Nephron progenitor cell (in vitro differentiated cells): ENCODE data around the gene EBNA1BP2.

ENCODE experiments used
- DNase-seq: peaks from one replicate; pipeline ENCODE4 v3.0.0; 2021
- H3K27ac Mint-ChIP-seq: 2 replicates; pipeline ENCODE4 v1.8.0; 2021; ENCODE audit warnings: mild to moderate bottlenecking, moderate library complexity, mixed read lengths
- H3K27me3 Mint-ChIP-seq: 2 replicates; pipeline ENCODE4 v1.8.0; 2021; ENCODE audit warnings: mild to moderate bottlenecking, low read depth, mixed read lengths; ENCODE audit not compliant: poor library complexity
- H3K36me3 Mint-ChIP-seq: 2 replicates; pipeline ENCODE4 v1.8.0; 2021; ENCODE audit warnings: low read depth, mixed read lengths
- H3K4me1 Mint-ChIP-seq: 2 replicates; pipeline ENCODE4 v1.8.0; 2021; ENCODE audit warnings: mixed read lengths
- H3K4me3 Mint-ChIP-seq: 2 replicates; pipeline ENCODE4 v1.8.0; 2021; ENCODE audit warnings: mild to moderate bottlenecking, moderate library complexity, mixed read lengths
- H3K9me3 Mint-ChIP-seq: 2 replicates; pipeline ENCODE4 v1.8.0; 2021; ENCODE audit warnings: mild to moderate bottlenecking, moderate library complexity, mixed read lengths
- TF ChIP-seq, protein P1 (sequence below): fragments of 200-600 bp; sonication (generic); IDR thresholded peaks from 2 replicates; pipeline ENCODE4 v1.5.0; 2021; ENCODE audit warnings: antibody characterized with exemption

EBNA1BP2 gene

DNA sequence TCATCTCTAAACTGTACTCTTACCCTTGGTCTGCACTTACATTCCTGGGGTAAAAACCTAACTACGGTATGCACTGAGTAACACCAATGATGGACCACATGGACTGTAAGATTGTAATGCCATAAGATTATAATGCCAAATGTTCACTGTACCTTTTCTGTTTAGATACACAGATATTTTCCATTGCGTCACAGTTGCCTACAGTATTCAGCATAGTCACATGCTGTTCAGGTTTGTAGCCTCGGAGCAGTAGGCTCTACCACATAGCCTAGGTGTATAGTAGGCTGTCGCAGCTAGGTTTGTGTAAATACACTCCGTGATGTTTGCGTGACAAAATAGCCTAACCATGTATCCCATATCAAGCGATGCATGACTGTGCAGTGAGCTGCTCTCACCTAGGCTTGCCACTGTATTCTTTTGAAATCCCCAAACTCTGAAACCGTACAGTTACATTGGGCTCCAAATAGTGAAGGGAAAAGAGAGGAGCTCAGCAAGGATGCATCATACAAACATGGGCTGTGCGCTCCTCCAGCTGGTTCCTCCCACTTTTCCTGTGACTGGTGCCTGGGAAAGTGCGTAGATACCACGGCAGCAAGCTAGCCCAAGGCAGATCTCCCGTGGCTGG lies 35.3 kb upstream of the EBNA1BP2 start:
- Mint-ChIP-seq H3K9me3 (peaks cover 11% of the 10 kb centered on the region), H3K27me3 (peaks cover 7% of the 10 kb centered on the region), H3K4me3 (no peak overlapping the region), H3K36me3 (peaks cover 10% of the 10 kb centered on the region), H3K27ac (peak overlapping the region; percentile 21), H3K4me1 (peaks cover 9% of the 10 kb centered on the region)
- no peak for DNase-seq
- TF ChIP-seq, protein P1, sequence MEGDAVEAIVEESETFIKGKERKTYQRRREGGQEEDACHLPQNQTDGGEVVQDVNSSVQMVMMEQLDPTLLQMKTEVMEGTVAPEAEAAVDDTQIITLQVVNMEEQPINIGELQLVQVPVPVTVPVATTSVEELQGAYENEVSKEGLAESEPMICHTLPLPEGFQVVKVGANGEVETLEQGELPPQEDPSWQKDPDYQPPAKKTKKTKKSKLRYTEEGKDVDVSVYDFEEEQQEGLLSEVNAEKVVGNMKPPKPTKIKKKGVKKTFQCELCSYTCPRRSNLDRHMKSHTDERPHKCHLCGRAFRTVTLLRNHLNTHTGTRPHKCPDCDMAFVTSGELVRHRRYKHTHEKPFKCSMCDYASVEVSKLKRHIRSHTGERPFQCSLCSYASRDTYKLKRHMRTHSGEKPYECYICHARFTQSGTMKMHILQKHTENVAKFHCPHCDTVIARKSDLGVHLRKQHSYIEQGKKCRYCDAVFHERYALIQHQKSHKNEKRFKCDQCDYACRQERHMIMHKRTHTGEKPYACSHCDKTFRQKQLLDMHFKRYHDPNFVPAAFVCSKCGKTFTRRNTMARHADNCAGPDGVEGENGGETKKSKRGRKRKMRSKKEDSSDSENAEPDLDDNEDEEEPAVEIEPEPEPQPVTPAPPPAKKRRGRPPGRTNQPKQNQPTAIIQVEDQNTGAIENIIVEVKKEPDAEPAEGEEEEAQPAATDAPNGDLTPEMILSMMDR = no peak

DNA sequence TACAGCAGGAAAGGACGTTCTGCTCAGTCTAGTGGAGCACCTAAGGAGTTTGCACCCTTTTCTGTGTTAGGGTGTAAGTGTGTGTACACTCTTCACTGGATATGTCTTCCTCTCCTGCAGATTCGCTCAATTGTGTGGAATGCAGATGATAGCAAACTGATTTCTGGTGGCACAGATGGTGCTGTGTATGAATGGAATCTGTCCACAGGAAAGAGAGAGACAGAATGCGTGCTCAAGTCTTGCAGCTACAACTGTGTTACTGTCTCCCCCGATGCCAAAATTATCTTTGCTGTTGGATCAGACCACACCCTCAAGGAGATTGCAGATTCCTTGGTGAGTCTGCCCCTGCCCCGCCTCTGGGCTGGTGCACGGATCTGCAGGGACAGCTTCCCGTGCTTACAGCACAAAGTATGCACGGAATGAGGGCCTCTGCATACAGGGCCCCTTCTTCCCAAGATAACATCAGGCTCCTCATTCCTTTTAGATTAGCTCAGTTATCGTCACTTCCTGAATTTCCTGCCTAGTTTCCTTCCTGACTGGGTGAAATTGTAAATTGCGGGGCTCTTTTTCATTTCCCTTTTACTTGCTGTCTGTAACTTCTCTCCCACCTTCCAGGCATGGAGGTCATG lies 34.6 kb upstream of the EBNA1BP2 start:
- no peak for DNase-seq
- Mint-ChIP-seq H3K9me3 (peaks cover 11% of the 10 kb centered on the region), H3K4me3 (no peak overlapping the region), H3K36me3 (peaks cover 10% of the 10 kb centered on the region), H3K4me1 (peaks cover 9% of the 10 kb centered on the region), H3K27me3 (peaks cover 7% of the 10 kb centered on the region), H3K27ac (peak overlapping the region; percentile 21)
- TF ChIP-seq, protein P1 = no peak

DNA sequence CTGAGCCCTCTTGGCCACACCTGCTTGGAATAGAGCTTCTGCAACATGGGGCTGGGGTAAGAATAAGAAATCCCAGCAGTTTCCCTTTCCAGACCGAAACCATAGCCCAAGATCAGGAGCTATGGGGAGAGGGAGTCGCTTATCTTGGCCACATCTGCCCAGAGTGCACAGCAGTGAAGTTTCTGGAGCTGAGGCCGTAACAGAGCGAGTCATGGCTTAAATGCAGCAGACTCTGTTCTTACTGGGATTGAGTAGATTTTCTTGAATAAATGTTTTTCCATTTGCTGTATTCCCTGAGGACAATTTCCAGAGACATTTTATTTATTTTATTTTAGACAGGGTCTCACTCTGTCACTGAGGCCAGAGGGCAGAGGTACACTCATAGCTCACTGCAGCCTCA lies 33.6 kb upstream of the EBNA1BP2 start:
- TF ChIP-seq, protein P1 = no peak
- Mint-ChIP-seq H3K4me1 (peaks cover 9% of the 10 kb centered on the region), H3K27me3 (peaks cover 7% of the 10 kb centered on the region), H3K27ac (no peak overlapping the region), H3K9me3 (peaks cover 11% of the 10 kb centered on the region), H3K36me3 (peaks cover 10% of the 10 kb centered on the region), H3K4me3 (no peak overlapping the region)
- no peak for DNase-seq

DNA sequence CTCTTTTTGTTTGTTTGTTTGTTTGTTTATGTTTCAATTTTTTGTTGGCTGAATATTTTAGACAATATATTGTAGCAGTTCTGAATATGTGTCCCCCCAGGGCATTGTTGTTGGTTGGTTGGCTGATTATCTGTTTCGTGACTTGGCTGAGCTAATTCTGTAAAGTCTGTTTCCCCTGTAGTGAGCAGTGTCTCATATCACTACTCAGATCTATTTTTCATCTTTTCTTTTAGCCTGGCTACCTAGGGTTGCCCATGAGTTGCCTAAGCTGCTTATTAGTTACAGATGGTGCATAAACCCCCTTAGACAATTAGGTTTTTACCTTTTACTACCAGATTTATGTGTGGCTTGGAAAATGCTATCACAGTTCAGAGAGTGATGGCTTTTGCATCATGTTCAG lies 32.3 kb upstream of the EBNA1BP2 start:
- no peak overlapping the region for H3K4me3 Mint-ChIP-seq
- H3K9me3 Mint-ChIP-seq = peaks cover 11% of the 10 kb centered on the region
- TF ChIP-seq, protein P1 = no peak
- H3K27ac Mint-ChIP-seq = no peak overlapping the region
- no peak for DNase-seq
- peaks cover 10% of the 10 kb centered on the region for H3K36me3 Mint-ChIP-seq
- no peaks in the 10 kb centered on the region for H3K27me3 Mint-ChIP-seq
- H3K4me1 Mint-ChIP-seq = peaks cover 9% of the 10 kb centered on the region

DNA sequence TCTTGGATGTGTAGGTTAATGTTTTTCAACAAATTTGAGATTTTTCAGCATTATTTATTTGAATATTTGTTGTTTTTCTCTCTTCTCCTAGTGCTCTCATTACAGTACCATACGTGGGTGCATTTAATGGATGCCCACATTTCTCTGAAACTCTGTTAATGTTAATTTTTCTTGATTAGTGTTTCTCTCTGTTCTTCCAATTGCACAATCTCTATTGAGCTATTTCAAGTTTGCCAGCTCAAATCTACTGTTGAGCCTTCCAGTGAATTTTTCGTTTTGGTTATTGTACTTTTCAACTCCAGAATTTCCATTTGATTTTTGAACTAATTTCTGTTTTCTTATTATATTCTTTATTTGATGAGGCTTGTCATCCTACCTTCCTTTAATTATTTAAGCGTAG lies 31.8 kb upstream of the EBNA1BP2 start:
- Mint-ChIP-seq H3K36me3 (peaks cover 10% of the 10 kb centered on the region), H3K27me3 (no peaks in the 10 kb centered on the region), H3K4me1 (peaks cover 9% of the 10 kb centered on the region), H3K27ac (no peak overlapping the region), H3K4me3 (no peak overlapping the region), H3K9me3 (peaks cover 11% of the 10 kb centered on the region)
- TF ChIP-seq, protein P1 = no peak
- no peak for DNase-seq
